Keratinocyte (primary cell): Measurements from ENCODE around the gene DNAH11. TPM values are rescaled to one million over a fixed set of nuclear protein-coding genes. Genes with fewer than 3 reads are reported as not detected.

Experiments
- DNase-seq: peaks from one replicate; pipeline ENCODE4 v3.0.0-alpha.2; 2011; ENCODE audit warnings: low read depth, missing footprints, low spot score
- FAIRE-seq: peaks from 2 replicates; lab custom pipeline; 2011; peaks lifted over from hg19 to GRCh38; lab: Jason Lieb, UNC
- H2AFZ ChIP-seq: 2 replicates; pipeline ENCODE4 v1.6.0; 2012; ENCODE audit warnings: low read length, control low read depth, inconsistent platforms; ENCODE audit not compliant: control insufficient read depth
- H3K27ac ChIP-seq: 2 replicates; pipeline ENCODE4 v1.5.1; 2011; ENCODE audit warnings: low read length; ENCODE audit not compliant: control insufficient read depth, insufficient read depth
- H3K27me3 ChIP-seq: 3 replicates; pipeline ENCODE4 v1.6.0; 2011; ENCODE audit warnings: low read length; ENCODE audit not compliant: control insufficient read depth, insufficient read depth; ENCODE audit errors: extremely low read depth
- H3K36me3 ChIP-seq, 2 experiments: 2 replicates in 1 of 2; 3 replicates in 1 of 2; pipeline ENCODE4 v1.5.1; 2011; ENCODE audit warnings: low read length in 2 of 2, mild to moderate bottlenecking in 1 of 2; ENCODE audit not compliant: control insufficient read depth in 2 of 2, insufficient read depth in 2 of 2; ENCODE audit errors: extremely low read depth in 1 of 2
- H3K4me1 ChIP-seq: 3 replicates; pipeline ENCODE4 v1.5.1; 2011; ENCODE audit warnings: low read length; ENCODE audit not compliant: control insufficient read depth, insufficient read depth; ENCODE audit errors: extremely low read depth
- H3K4me2 ChIP-seq: 3 replicates; pipeline ENCODE4 v1.6.0; 2011; ENCODE audit warnings: low read depth, low read length; ENCODE audit not compliant: control insufficient read depth, insufficient read depth; ENCODE audit errors: extremely low read depth
- H3K4me3 ChIP-seq, 3 experiments: fragments of 200-600 bp in 1 of 3; sonication (generic) in 1 of 3; 2 replicates in 2 of 3; 3 replicates in 1 of 3; pipeline ENCODE4 v1.5.1; 2011 to 2016; ENCODE audit warnings: low read length in 3 of 3, mild to moderate bottlenecking in 3 of 3, control low read depth in 2 of 3, inconsistent platforms in 1 of 3, low read depth in 1 of 3, mixed read lengths in 1 of 3, mixed run types in 1 of 3, moderate library complexity in 1 of 3; ENCODE audit not compliant: control insufficient read depth in 2 of 3, insufficient read depth in 2 of 3; ENCODE audit errors: extremely low read depth in 1 of 3
- H3K79me2 ChIP-seq: 2 replicates; pipeline ENCODE4 v1.6.0; 2012; ENCODE audit warnings: low read length; ENCODE audit not compliant: control insufficient read depth, insufficient read depth
- H3K9ac ChIP-seq: 3 replicates; pipeline ENCODE4 v1.6.0; 2011; ENCODE audit warnings: low read length; ENCODE audit not compliant: control insufficient read depth, insufficient read depth; ENCODE audit errors: extremely low read depth
- H3K9me1 ChIP-seq: 3 replicates; pipeline ENCODE4 v1.6.0; 2011; ENCODE audit warnings: low read length; ENCODE audit not compliant: control insufficient read depth, insufficient read depth; ENCODE audit errors: extremely low read depth
- H3K9me3 ChIP-seq: 2 replicates; pipeline ENCODE4 v1.5.1; 2012; ENCODE audit warnings: low read depth, low read length; ENCODE audit not compliant: control insufficient read depth
- H4K20me1 ChIP-seq: 3 replicates; pipeline ENCODE4 v1.6.0; 2011; ENCODE audit warnings: low read length; ENCODE audit not compliant: control insufficient read depth, insufficient read depth; ENCODE audit errors: extremely low read depth
- CTCF ChIP-seq, 3 experiments: IDR thresholded peaks in 1 of 3; conservative IDR thresholded peaks in 1 of 3; optimal IDR thresholded peaks in 1 of 3; 2 replicates in 2 of 3; 3 replicates in 1 of 3; pipeline versions ENCODE3 to v1.5.1; 2011; ENCODE audit warnings: low read length in 3 of 3, mild to moderate bottlenecking in 3 of 3, moderate library complexity in 2 of 3, control low read depth in 1 of 3, inconsistent platforms in 1 of 3; ENCODE audit not compliant: insufficient read depth in 2 of 3; ENCODE audit errors: extremely low read depth in 1 of 3
- EZH2 ChIP-seq: IDR thresholded peaks from one replicate; pipeline ENCODE4 v1.6.1; 2012; ENCODE audit warnings: inconsistent platforms, mild to moderate bottlenecking, low read length, moderate library complexity
- dilution Hi-C: fragments of 300-500 bp; cut with MboI; formaldehyde crosslinking; loops from one replicate; pipeline ENCODE4 v1.7.0; 2020; ENCODE audit warnings: low sequenced_read_pairs; ENCODE audit not compliant: extremely low pct_ligation_motif_present
- polyA plus RNA-seq, 5 experiments: library from polyadenylated mRNA; depleted of rRNA in 3 of 5; stranded (reverse) in 3 of 5; stranded (forward) in 1 of 5; unstranded in 1 of 5; fragments of >200 nt; gene quantifications; 1 replicate in 1 of 5; 2 replicates in 3 of 5; 3 replicates in 1 of 5; pipeline versions ENCODE4 v1.2.1 to v1.2.3, GENCODE V29; 2011 to 2012; ENCODE audit warnings: missing spikeins in 2 of 5, low read depth in 1 of 5, low replicate concordance in 1 of 5

The DNAH11 gene
- polyA plus RNA-seq, 1 donor (not counting 4 experiments of a cell fraction or from before 2014, with no cell fraction given): 0.21 TPM

- dilution Hi-C loops: no loop called here
These were observed 3.8 kb upstream of the DNAH11 start for GRCh38 chr7:21538936-21539495.

GRCh38 chr7:21543528-21544302 lies 876 bp downstream of the DNAH11 start:
- Histone ChIP-seq H3K4me1 (peaks cover 8% of the 10 kb centered on the region), H3K4me2 (peak overlapping the region; percentile 90), H4K20me1 (no peaks in the 10 kb centered on the region), H3K27me3 (peaks cover 22% of the 10 kb centered on the region), H3K79me2 (no peaks in the 10 kb centered on the region), H3K4me3 (peak overlapping the region; percentile 34 to 65 (median 54)), H3K9me3 (no peaks in the 10 kb centered on the region), H3K9ac (no peak overlapping the region), H3K9me1 (no peaks in the 10 kb centered on the region), H3K36me3 (no peaks in the 10 kb centered on the region), H2AFZ (peak overlapping the region; percentile 66), H3K27ac (no peak overlapping the region)
- DNase-seq (no peak), FAIRE-seq (no peak)
- TF ChIP-seq CTCF (optimal IDR thresholded peaks at IDR 0.05 in 1 of 3, IDR thresholded peaks at IDR 0.05 in 1 of 3, conservative IDR thresholded peaks at IDR 0.05 in 1 of 3; ENCODE audit: extremely low read depth in 1 of 3, insufficient read depth in 2 of 3, low read length in 3 of 3) (no peak), EZH2 (peak; percentile 43)
- dilution Hi-C loops: no loop called here

More at GRCh38 chr7:21538936-21539495, 3.8 kb upstream of the DNAH11 start:
- Histone ChIP-seq H3K4me3 (no peak overlapping the region), H3K79me2 (no peaks in the 10 kb centered on the region), H3K9me3 (no peaks in the 10 kb centered on the region), H2AFZ (no peak overlapping the region), H3K36me3 (no peaks in the 10 kb centered on the region), H3K9me1 (no peaks in the 10 kb centered on the region), H3K9ac (no peak overlapping the region), H3K4me1 (peaks cover 6% of the 10 kb centered on the region), H3K27me3 (peaks cover 20% of the 10 kb centered on the region), H4K20me1 (no peaks in the 10 kb centered on the region), H3K4me2 (no peak overlapping the region), H3K27ac (no peak overlapping the region)
- DNase-seq (no peak), FAIRE-seq (no peak)
- TF ChIP-seq EZH2 (no peak), CTCF (optimal IDR thresholded peaks at IDR 0.05 in 1 of 3, IDR thresholded peaks at IDR 0.05 in 1 of 3, conservative IDR thresholded peaks at IDR 0.05 in 1 of 3; ENCODE audit: extremely low read depth in 1 of 3, insufficient read depth in 2 of 3, low read length in 3 of 3) (no peak)
